ENCODE data around the gene ELF1. TPM values are rescaled to one million over a fixed set of nuclear protein-coding genes. Genes with fewer than 3 reads are reported as not detected.
"Not testable (repeated sequence)": the region's sequence is repeated elsewhere in the genome, so short reads cannot be mapped to it uniquely, and the experiment has no call there.

Gene ELF1
- total and polyA plus RNA-seq, 9 donors: 21.7 to 39.5 (median 28.7) TPM

GRCh38 chr13:41042419-41042818, 23.3 kb upstream of the ELF1 start:
- no CpG with 5 or more reads among the region's 4 CpGs for WGBS (ENCODE audit: insufficient coverage)
- not testable (repeated sequence) for H3K27ac ChIP-seq (ENCODE audit: low read length); H3K9me3 ChIP-seq (replicated peaks; ENCODE audit: control insufficient read depth, low read depth, low read length); H3K4me3 ChIP-seq (ENCODE audit: low read length); H3K4me1 ChIP-seq (ENCODE audit: control insufficient read depth, insufficient read depth, low read length); H3K27me3 ChIP-seq (ENCODE audit: control insufficient read depth, insufficient read depth, low read length); DNase-seq; H3K36me3 ChIP-seq (ENCODE audit: control insufficient read depth, insufficient read depth, low read length)

GRCh38 chr13:41040584-41041334, 21.6 kb upstream of the ELF1 start:
- 100% methylated on average over 1 of the region's 9 CpGs for WGBS (ENCODE audit: insufficient coverage)
- H3K9me3 ChIP-seq (replicated peaks; ENCODE audit: control insufficient read depth, low read depth, low read length): no peaks in the 10 kb centered on the region
- no peak overlapping the region for H3K4me3 ChIP-seq (ENCODE audit: low read length)
- no peaks in the 10 kb centered on the region for H3K27me3 ChIP-seq (ENCODE audit: control insufficient read depth, insufficient read depth, low read length)
- DNase-seq: no peak
- H3K27ac ChIP-seq (ENCODE audit: low read length): no peak overlapping the region
- no peaks in the 10 kb centered on the region for H3K36me3 ChIP-seq (ENCODE audit: control insufficient read depth, insufficient read depth, low read length)
- no peaks in the 10 kb centered on the region for H3K4me1 ChIP-seq (ENCODE audit: control insufficient read depth, insufficient read depth, low read length)

GRCh38 chr13:41039746-41040145, 20.6 kb upstream of the ELF1 start:
- Histone ChIP-seq H3K27ac (ENCODE audit: low read length) (no peak overlapping the region), H3K4me1 (ENCODE audit: control insufficient read depth, insufficient read depth, low read length) (no peaks in the 10 kb centered on the region), H3K36me3 (ENCODE audit: control insufficient read depth, insufficient read depth, low read length) (no peaks in the 10 kb centered on the region), H3K9me3 (replicated peaks; ENCODE audit: control insufficient read depth, low read depth, low read length) (no peaks in the 10 kb centered on the region), H3K27me3 (ENCODE audit: control insufficient read depth, insufficient read depth, low read length) (no peaks in the 10 kb centered on the region), H3K4me3 (ENCODE audit: low read length) (no peak overlapping the region)
- no peak for DNase-seq

GRCh38 chr13:41036557-41036956, 17.4 kb upstream of the ELF1 start:
- H3K27ac ChIP-seq (ENCODE audit: low read length); DNase-seq; H3K27me3 ChIP-seq (ENCODE audit: control insufficient read depth, insufficient read depth, low read length); H3K4me1 ChIP-seq (ENCODE audit: control insufficient read depth, insufficient read depth, low read length); H3K4me3 ChIP-seq (ENCODE audit: low read length); H3K36me3 ChIP-seq (ENCODE audit: control insufficient read depth, insufficient read depth, low read length); H3K9me3 ChIP-seq (replicated peaks; ENCODE audit: control insufficient read depth, low read depth, low read length): not testable (repeated sequence)
- WGBS (ENCODE audit: insufficient coverage): no CpG with 5 or more reads among the region's 5 CpGs

- H3K4me3 ChIP-seq (ENCODE audit: low read length): no peak overlapping the region
- WGBS (ENCODE audit: insufficient coverage): 100% methylated on average over 4 of the region's 5 CpGs
- DNase-seq: no peak
- no peaks in the 10 kb centered on the region for H3K4me1 ChIP-seq (ENCODE audit: control insufficient read depth, insufficient read depth, low read length)
- H3K36me3 ChIP-seq (ENCODE audit: control insufficient read depth, insufficient read depth, low read length): no peaks in the 10 kb centered on the region
- no peaks in the 10 kb centered on the region for H3K9me3 ChIP-seq (replicated peaks; ENCODE audit: control insufficient read depth, low read depth, low read length)
- no peaks in the 10 kb centered on the region for H3K27me3 ChIP-seq (ENCODE audit: control insufficient read depth, insufficient read depth, low read length)
- no peak overlapping the region for H3K27ac ChIP-seq (ENCODE audit: low read length)
These were observed 15.8 kb upstream of the ELF1 start for GRCh38 chr13:41034881-41035280.

- no peak for DNase-seq
- WGBS (ENCODE audit: insufficient coverage): no CpG with 5 or more reads among the region's 4 CpGs
- no peak overlapping the region for H3K27ac ChIP-seq (ENCODE audit: low read length)
- no peak overlapping the region for H3K4me3 ChIP-seq (ENCODE audit: low read length)
- no peaks in the 10 kb centered on the region for H3K27me3 ChIP-seq (ENCODE audit: control insufficient read depth, insufficient read depth, low read length)
- H3K36me3 ChIP-seq (ENCODE audit: control insufficient read depth, insufficient read depth, low read length): no peaks in the 10 kb centered on the region
- no peaks in the 10 kb centered on the region for H3K4me1 ChIP-seq (ENCODE audit: control insufficient read depth, insufficient read depth, low read length)
- no peaks in the 10 kb centered on the region for H3K9me3 ChIP-seq (replicated peaks; ENCODE audit: control insufficient read depth, low read depth, low read length)
These were observed 15.3 kb upstream of the ELF1 start for GRCh38 chr13:41034382-41034781.

- WGBS (ENCODE audit: insufficient coverage): no CpG with 5 or more reads among the region's 2 CpGs
- no peak overlapping the region for H3K27ac ChIP-seq (ENCODE audit: low read length)
- H3K9me3 ChIP-seq (replicated peaks; ENCODE audit: control insufficient read depth, low read depth, low read length): no peaks in the 10 kb centered on the region
- H3K4me3 ChIP-seq (ENCODE audit: low read length): no peak overlapping the region
- H3K4me1 ChIP-seq (ENCODE audit: control insufficient read depth, insufficient read depth, low read length): no peaks in the 10 kb centered on the region
- H3K27me3 ChIP-seq (ENCODE audit: control insufficient read depth, insufficient read depth, low read length): no peaks in the 10 kb centered on the region
- no peak for DNase-seq
- no peaks in the 10 kb centered on the region for H3K36me3 ChIP-seq (ENCODE audit: control insufficient read depth, insufficient read depth, low read length)
These were observed 13.7 kb upstream of the ELF1 start for GRCh38 chr13:41032691-41033376.

GRCh38 chr13:41029629-41030028, 10.5 kb upstream of the ELF1 start:
- H3K9me3 ChIP-seq (replicated peaks; ENCODE audit: control insufficient read depth, low read depth, low read length): no peaks in the 10 kb centered on the region
- no peak overlapping the region for H3K4me3 ChIP-seq (ENCODE audit: low read length)
- H3K36me3 ChIP-seq (ENCODE audit: control insufficient read depth, insufficient read depth, low read length): peaks cover 8% of the 10 kb centered on the region
- peaks cover 15% of the 10 kb centered on the region for H3K4me1 ChIP-seq (ENCODE audit: control insufficient read depth, insufficient read depth, low read length)
- H3K27ac ChIP-seq (ENCODE audit: low read length): no peak overlapping the region
- no peak for DNase-seq
- WGBS (ENCODE audit: insufficient coverage): 80% methylated on average over 1 of the region's 2 CpGs
- H3K27me3 ChIP-seq (ENCODE audit: control insufficient read depth, insufficient read depth, low read length): no peaks in the 10 kb centered on the region

- DNase-seq: no peak
- H3K36me3 ChIP-seq (ENCODE audit: control insufficient read depth, insufficient read depth, low read length): peaks cover 8% of the 10 kb centered on the region
- H3K27me3 ChIP-seq (ENCODE audit: control insufficient read depth, insufficient read depth, low read length): no peaks in the 10 kb centered on the region
- no peak overlapping the region for H3K4me3 ChIP-seq (ENCODE audit: low read length)
- H3K27ac ChIP-seq (ENCODE audit: low read length): no peak overlapping the region
- H3K9me3 ChIP-seq (replicated peaks; ENCODE audit: control insufficient read depth, low read depth, low read length): no peaks in the 10 kb centered on the region
- peaks cover 15% of the 10 kb centered on the region for H3K4me1 ChIP-seq (ENCODE audit: control insufficient read depth, insufficient read depth, low read length)
- no CpG with 5 or more reads among the region's 2 CpGs for WGBS (ENCODE audit: insufficient coverage)
These were observed 8.9 kb upstream of the ELF1 start for GRCh38 chr13:41028051-41028450.

GRCh38 chr13:41026788-41027187, 7.7 kb upstream of the ELF1 start:
- H3K27ac ChIP-seq (ENCODE audit: low read length): peak overlapping the region; percentile 53
- H3K4me3 ChIP-seq (ENCODE audit: low read length): no peak overlapping the region
- no peaks in the 10 kb centered on the region for H3K9me3 ChIP-seq (replicated peaks; ENCODE audit: control insufficient read depth, low read depth, low read length)
- DNase-seq: peak; percentile 18
- H3K36me3 ChIP-seq (ENCODE audit: control insufficient read depth, insufficient read depth, low read length): peaks cover 8% of the 10 kb centered on the region
- no peaks in the 10 kb centered on the region for H3K27me3 ChIP-seq (ENCODE audit: control insufficient read depth, insufficient read depth, low read length)
- peaks cover 15% of the 10 kb centered on the region for H3K4me1 ChIP-seq (ENCODE audit: control insufficient read depth, insufficient read depth, low read length)
- WGBS (ENCODE audit: insufficient coverage): 87% methylated on average over 8 of the region's 8 CpGs

Measured in muscle of leg (tissue), 11 donors.